OCI-LY3 (cell line): Measurements from ENCODE around the gene CNTNAP2.

Experiments
- H2AFZ ChIP-seq: fragments of 200-600, 300-600 bp; shearing (Covaris generic); 2 replicates; pipeline ENCODE4 v1.6.0; 2014; ENCODE audit warnings: antibody characterized with exemption, low read depth, low read length
- H3K27ac ChIP-seq: fragments of 200-600, 300-600 bp; sonication (generic); 2 replicates; pipeline ENCODE4 v1.5.1; 2014; ENCODE audit warnings: mild to moderate bottlenecking, low read length, moderate library complexity, mixed read lengths
- H3K27me3 ChIP-seq: fragments of 200-600, 300-600 bp; sonication (generic); 2 replicates; pipeline ENCODE4 v1.6.1; 2014; ENCODE audit warnings: low read depth, low read length, mixed read lengths
- H3K36me3 ChIP-seq: fragments of 200-600, 300-600 bp; sonication (generic); replicated peaks from 2 replicates; pipeline ENCODE3; 2014; ENCODE audit warnings: low read depth, low read length, mixed read lengths
- H3K4me1 ChIP-seq: fragments of 300-600, 200-600 bp; sonication (generic); 2 replicates; pipeline ENCODE4 v1.6.1; 2014; ENCODE audit warnings: low read length, mixed read lengths
- H3K4me2 ChIP-seq: fragments of 200-600, 300-600 bp; sonication (generic); 2 replicates; pipeline ENCODE4 v1.6.1; 2014; ENCODE audit warnings: low read length, mixed read lengths
- H3K4me3 ChIP-seq: fragments of 300-600, 200-600 bp; sonication (generic); 2 replicates; pipeline ENCODE4 v1.5.1; 2014; ENCODE audit warnings: antibody characterized with exemption, mild to moderate bottlenecking, low read length, moderate library complexity
- H3K79me2 ChIP-seq: fragments of 300-600, 200-600 bp; shearing (Covaris generic); 2 replicates; pipeline ENCODE4 v1.6.1; 2014; ENCODE audit warnings: mild to moderate bottlenecking, low read length, mixed read lengths
- H3K9ac ChIP-seq: fragments of 300-600, 200-600 bp; shearing (Covaris generic); 2 replicates; pipeline ENCODE4 v1.6.0; 2014; ENCODE audit warnings: mild to moderate bottlenecking, low read length, moderate library complexity
- H3K9me3 ChIP-seq: fragments of 200-600, 300-600 bp; shearing (Covaris generic); 2 replicates; pipeline ENCODE4 v1.6.1; 2014; ENCODE audit warnings: low read length, mixed read lengths; ENCODE audit not compliant: insufficient read depth
- H4K20me1 ChIP-seq: fragments of 200-600, 300-600 bp; sonication (generic); 2 replicates; pipeline ENCODE4 v1.6.1; 2016; ENCODE audit warnings: low read length, mixed read lengths; ENCODE audit not compliant: insufficient read depth
- EZH2phosphoT487 ChIP-seq: fragments of 200-600 bp; shearing (Covaris generic); IDR thresholded peaks from 2 replicates; pipeline ENCODE4 v1.6.1; 2018; ENCODE audit warnings: antibody characterized with exemption, mixed run types, low read depth
- TF ChIP-seq, protein P1 (sequence below): fragments of 200-600, 300-600 bp; sonication (generic); IDR thresholded peaks from 2 replicates; pipeline ENCODE4 v1.5.1; 2014; ENCODE audit warnings: antibody characterized with exemption, low read length, low read depth

CNTNAP2 gene

GRCh38 chr7:146966274-146966673, 849.7 kb downstream of the CNTNAP2 start:
- Histone ChIP-seq H3K4me3 (no peak overlapping the region), H3K9ac (no peak overlapping the region), H4K20me1 (no peaks in the 10 kb centered on the region), H3K4me2 (no peak overlapping the region), H2AFZ (no peak overlapping the region), H3K27me3 (no peaks in the 10 kb centered on the region), H3K9me3 (no peaks in the 10 kb centered on the region), H3K27ac (no peak overlapping the region), H3K4me1 (no peaks in the 10 kb centered on the region), H3K79me2 (no peaks in the 10 kb centered on the region), H3K36me3 (no peaks in the 10 kb centered on the region)
- no peak for TF ChIP-seq EZH2phosphoT487
- TF ChIP-seq, protein P1, sequence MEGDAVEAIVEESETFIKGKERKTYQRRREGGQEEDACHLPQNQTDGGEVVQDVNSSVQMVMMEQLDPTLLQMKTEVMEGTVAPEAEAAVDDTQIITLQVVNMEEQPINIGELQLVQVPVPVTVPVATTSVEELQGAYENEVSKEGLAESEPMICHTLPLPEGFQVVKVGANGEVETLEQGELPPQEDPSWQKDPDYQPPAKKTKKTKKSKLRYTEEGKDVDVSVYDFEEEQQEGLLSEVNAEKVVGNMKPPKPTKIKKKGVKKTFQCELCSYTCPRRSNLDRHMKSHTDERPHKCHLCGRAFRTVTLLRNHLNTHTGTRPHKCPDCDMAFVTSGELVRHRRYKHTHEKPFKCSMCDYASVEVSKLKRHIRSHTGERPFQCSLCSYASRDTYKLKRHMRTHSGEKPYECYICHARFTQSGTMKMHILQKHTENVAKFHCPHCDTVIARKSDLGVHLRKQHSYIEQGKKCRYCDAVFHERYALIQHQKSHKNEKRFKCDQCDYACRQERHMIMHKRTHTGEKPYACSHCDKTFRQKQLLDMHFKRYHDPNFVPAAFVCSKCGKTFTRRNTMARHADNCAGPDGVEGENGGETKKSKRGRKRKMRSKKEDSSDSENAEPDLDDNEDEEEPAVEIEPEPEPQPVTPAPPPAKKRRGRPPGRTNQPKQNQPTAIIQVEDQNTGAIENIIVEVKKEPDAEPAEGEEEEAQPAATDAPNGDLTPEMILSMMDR, result no peak

DNA sequence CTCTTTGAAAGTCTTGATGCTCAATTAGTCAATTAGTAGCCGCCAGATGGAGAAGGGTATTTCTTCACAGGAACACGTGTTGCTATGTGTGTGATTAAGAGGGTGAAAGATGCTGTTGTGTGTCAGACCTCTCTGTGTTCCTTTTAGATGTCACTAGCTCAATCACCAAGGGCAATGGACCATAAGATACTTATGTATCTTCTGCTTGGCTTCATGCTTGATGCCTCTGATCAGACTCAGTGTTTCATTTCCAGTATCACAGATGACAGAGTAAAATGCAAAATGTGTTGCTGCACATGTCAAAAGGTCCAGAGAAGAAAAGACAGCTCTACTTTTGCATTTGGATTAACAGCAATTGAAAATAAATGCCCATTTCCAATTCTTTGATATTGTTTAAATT, 865.9 kb downstream of the CNTNAP2 start:
- Histone ChIP-seq H3K4me3 (no peak overlapping the region), H3K9me3 (no peaks in the 10 kb centered on the region), H2AFZ (no peak overlapping the region), H3K9ac (no peak overlapping the region), H3K27me3 (no peaks in the 10 kb centered on the region), H4K20me1 (no peaks in the 10 kb centered on the region), H3K79me2 (no peaks in the 10 kb centered on the region), H3K36me3 (no peaks in the 10 kb centered on the region), H3K4me2 (no peak overlapping the region), H3K4me1 (no peaks in the 10 kb centered on the region), H3K27ac (no peak overlapping the region)
- TF ChIP-seq EZH2phosphoT487, result no peak
- TF ChIP-seq, protein P1, result no peak

- Histone ChIP-seq H3K27ac (no peak overlapping the region), H3K9me3 (no peaks in the 10 kb centered on the region), H3K27me3 (no peaks in the 10 kb centered on the region)
These were observed 875.0 kb downstream of the CNTNAP2 start for GRCh38 chr7:146991596-146991995.

GRCh38 chr7:146993764-146994163, 877.2 kb downstream of the CNTNAP2 start:
- H3K27ac ChIP-seq, result no peak overlapping the region

More at GRCh38 chr7:146991596-146991995, 875.0 kb downstream of the CNTNAP2 start:
- TF ChIP-seq, protein P1, result no peak
- TF ChIP-seq EZH2phosphoT487, result no peak
- Histone ChIP-seq H3K4me3 (no peak overlapping the region), H3K4me2 (no peak overlapping the region), H3K79me2 (no peaks in the 10 kb centered on the region), H3K4me1 (no peaks in the 10 kb centered on the region), H3K9ac (no peak overlapping the region), H4K20me1 (no peaks in the 10 kb centered on the region), H2AFZ (no peak overlapping the region), H3K36me3 (no peaks in the 10 kb centered on the region)

More at GRCh38 chr7:146993764-146994163, 877.2 kb downstream of the CNTNAP2 start:
- Histone ChIP-seq H3K79me2 (no peaks in the 10 kb centered on the region), H3K9ac (no peak overlapping the region), H4K20me1 (no peaks in the 10 kb centered on the region), H3K4me3 (no peak overlapping the region), H3K27me3 (no peaks in the 10 kb centered on the region), H3K36me3 (no peaks in the 10 kb centered on the region), H3K4me2 (no peak overlapping the region), H3K9me3 (no peaks in the 10 kb centered on the region), H3K4me1 (no peaks in the 10 kb centered on the region), H2AFZ (no peak overlapping the region)
- TF ChIP-seq EZH2phosphoT487, result no peak
- TF ChIP-seq, protein P1, result no peak
